Glutamatergic neuron (in vitro differentiated cells): ENCODE data around the gene SLC28A1. TPM values are rescaled to one million over a fixed set of nuclear protein-coding genes. Genes with fewer than 3 reads are reported as not detected.

ENCODE experiments used
- DNase-seq: peaks from one replicate; pipeline ENCODE4 v3.0.0; 2022
- H3K27ac Mint-ChIP-seq: one replicate; pipeline ENCODE4 v1.8.0; 2020; ENCODE audit warnings: mild to moderate bottlenecking, mixed read lengths, inconsistent platforms; ENCODE audit not compliant: unreplicated experiment
- H3K27me3 Mint-ChIP-seq: one replicate; pipeline ENCODE4 v1.8.0; 2020; ENCODE audit warnings: mild to moderate bottlenecking, moderate library complexity, mixed read lengths, inconsistent platforms; ENCODE audit not compliant: unreplicated experiment
- H3K36me3 Mint-ChIP-seq: one replicate; pipeline ENCODE4 v1.8.0; 2020; ENCODE audit warnings: mild to moderate bottlenecking, mixed read lengths, inconsistent platforms; ENCODE audit not compliant: unreplicated experiment
- H3K4me1 Mint-ChIP-seq: one replicate; pipeline ENCODE4 v1.8.0; 2020; ENCODE audit warnings: mild to moderate bottlenecking, low read depth, mixed read lengths, inconsistent platforms; ENCODE audit not compliant: unreplicated experiment
- H3K4me3 Mint-ChIP-seq: one replicate; pipeline ENCODE4 v1.8.0; 2020; ENCODE audit warnings: mild to moderate bottlenecking, mixed read lengths, inconsistent platforms; ENCODE audit not compliant: unreplicated experiment
- H3K9me3 Mint-ChIP-seq: one replicate; pipeline ENCODE4 v1.8.0; 2020; ENCODE audit warnings: mild to moderate bottlenecking, moderate library complexity, mixed read lengths, inconsistent platforms; ENCODE audit not compliant: unreplicated experiment
- CTCF ChIP-seq: fragments of 200-600 bp; sonication (generic); IDR thresholded peaks from one replicate; pipeline ENCODE4 v1.5.0; 2021; ENCODE audit not compliant: partially characterized antibody, unreplicated experiment
- long read RNA-seq: library from polyadenylated mRNA; unstranded; transcript quantifications from one replicate; pipeline ENCODE4 v2.0.0, GENCODE V29; 2020; ENCODE audit not compliant: unreplicated experiment
- total RNA-seq: library from RNA; stranded (reverse); fragmentation: NEBNext Ultra II Directional; extraction: Animal tissue kit (Norgen Biotek cat#: 25700); gene quantifications from one replicate; pipeline ENCODE4 v1.2.1, GENCODE V29; 2021; ENCODE audit not compliant: unreplicated experiment

The SLC28A1 gene
- total RNA-seq = 0.25 TPM
- long read RNA-seq = 0 reads

GRCh38 chr15:84883916-84884781 lies at the start of gene SLC28A1:
SLC28A1 (plus strand) TSS chr15:84884662; CDS start chr15:84887761, 3,099 bp downstream.
- Mint-ChIP-seq H3K36me3 (no peaks in the 10 kb centered on the region), H3K4me1 (peaks cover 9% of the 10 kb centered on the region), H3K9me3 (no peaks in the 10 kb centered on the region), H3K4me3 (no peak within 1 kb of the TSS), H3K27ac (no peak within 1 kb of the TSS), H3K27me3 (peaks cover 11% of the 10 kb centered on the region)
- DNase-seq = no peak
- TF ChIP-seq CTCF = no peak

- Mint-ChIP-seq H3K4me1 (peaks cover 14% of the 10 kb centered on the region), H3K9me3 (no peaks in the 10 kb centered on the region), H3K36me3 (peaks cover 9% of the 10 kb centered on the region), H3K4me3 (no peak overlapping the region), H3K27ac (peak overlapping the region; percentile 70), H3K27me3 (peaks cover 7% of the 10 kb centered on the region)
- no peak for DNase-seq
- TF ChIP-seq CTCF = no peak
Measured at GRCh38 chr15:84834969-84835368, 49.5 kb upstream of the SLC28A1 start.

GRCh38 chr15:84835661-84836337 lies 48.7 kb upstream of the SLC28A1 start:
- Mint-ChIP-seq H3K27me3 (peaks cover 7% of the 10 kb centered on the region), H3K4me3 (peak overlapping the region; percentile 64), H3K36me3 (peaks cover 9% of the 10 kb centered on the region), H3K9me3 (no peaks in the 10 kb centered on the region), H3K27ac (peak overlapping the region; percentile 90), H3K4me1 (peaks cover 14% of the 10 kb centered on the region)
- DNase-seq = no peak
- TF ChIP-seq CTCF = no peak

GRCh38 chr15:84836844-84837243 lies 47.6 kb upstream of the SLC28A1 start:
- Mint-ChIP-seq H3K4me1 (peaks cover 19% of the 10 kb centered on the region), H3K27ac (no peak overlapping the region), H3K9me3 (no peaks in the 10 kb centered on the region), H3K4me3 (no peak overlapping the region), H3K36me3 (peaks cover 9% of the 10 kb centered on the region), H3K27me3 (peaks cover 7% of the 10 kb centered on the region)
- TF ChIP-seq CTCF = no peak
- DNase-seq = no peak

GRCh38 chr15:84839714-84840113 lies 44.7 kb upstream of the SLC28A1 start:
- Mint-ChIP-seq H3K9me3 (no peaks in the 10 kb centered on the region), H3K4me3 (no peak overlapping the region), H3K4me1 (peaks cover 19% of the 10 kb centered on the region), H3K27me3 (peaks cover 4% of the 10 kb centered on the region), H3K27ac (no peak overlapping the region), H3K36me3 (no peaks in the 10 kb centered on the region)
- TF ChIP-seq CTCF = no peak
- DNase-seq = no peak
